ENCODE data around the gene USP15.

USP15 gene

GRCh38 chr12:62370189-62370588, 110.0 kb downstream of the USP15 start:
- DNase-seq (ENCODE audit: low read depth): no peak
- H3K4me3 ChIP-seq (ENCODE audit: low read depth, low read length): no peak overlapping the region
- no peak for TF ChIP-seq CTCF (IDR thresholded peaks at IDR 0.05; ENCODE audit: insufficient read depth, low read depth, low read length, missing control alignments)

GRCh38 chr12:62371661-62372060, 111.5 kb downstream of the USP15 start:
- no peak overlapping the region for H3K4me3 ChIP-seq (ENCODE audit: low read depth, low read length)
- TF ChIP-seq CTCF (IDR thresholded peaks at IDR 0.05; ENCODE audit: insufficient read depth, low read depth, low read length, missing control alignments): no peak
- DNase-seq (ENCODE audit: low read depth): no peak

GRCh38 chr12:62372134-62372533, 111.9 kb downstream of the USP15 start:
- no peak overlapping the region for H3K4me3 ChIP-seq (ENCODE audit: low read depth, low read length)
- no peak for DNase-seq (ENCODE audit: low read depth)

GRCh38 chr12:62372825-62373224, 112.6 kb downstream of the USP15 start:
- no peak overlapping the region for H3K4me3 ChIP-seq (ENCODE audit: low read depth, low read length)
- TF ChIP-seq CTCF (IDR thresholded peaks at IDR 0.05; ENCODE audit: insufficient read depth, low read depth, low read length, missing control alignments): no peak
- no peak for DNase-seq (ENCODE audit: low read depth)

More at GRCh38 chr12:62372134-62372533, 111.9 kb downstream of the USP15 start:
- TF ChIP-seq CTCF (IDR thresholded peaks at IDR 0.05; ENCODE audit: insufficient read depth, low read depth, low read length, missing control alignments): no peak

- no peak for DNase-seq (ENCODE audit: low read depth)
- H3K4me3 ChIP-seq (ENCODE audit: low read depth, low read length): no peak overlapping the region
- TF ChIP-seq CTCF (IDR thresholded peaks at IDR 0.05; ENCODE audit: insufficient read depth, low read depth, low read length, missing control alignments): no peak
These were observed 115.4 kb downstream of the USP15 start for GRCh38 chr12:62375603-62376002.

GRCh38 chr12:62379026-62379722, 119.0 kb downstream of the USP15 start:
- H3K4me3 ChIP-seq (ENCODE audit: low read depth, low read length): no peak overlapping the region
- no peak for DNase-seq (ENCODE audit: low read depth)
- no peak for TF ChIP-seq CTCF (IDR thresholded peaks at IDR 0.05; ENCODE audit: insufficient read depth, low read depth, low read length, missing control alignments)

GRCh38 chr12:62379723-62380045, 119.5 kb downstream of the USP15 start:
- DNase-seq (ENCODE audit: low read depth): no peak
- no peak overlapping the region for H3K4me3 ChIP-seq (ENCODE audit: low read depth, low read length)
- TF ChIP-seq CTCF (IDR thresholded peaks at IDR 0.05; ENCODE audit: insufficient read depth, low read depth, low read length, missing control alignments): no peak
